GM18508 (cell line): ENCODE results near the gene COL28A1.
"Not testable (repeated sequence)": the region's sequence is repeated elsewhere in the genome, so short reads cannot be mapped to it uniquely, and the experiment has no call there.

Experiments used
- ATAC-seq: cut with Tn5 transposase; IDR thresholded peaks from one replicate; pipeline ENCODE4 v1.9.1; 2021; ENCODE audit warnings: moderate number of reproducible peaks; ENCODE audit not compliant: insufficient read depth, unreplicated experiment

Gene COL28A1

DNA sequence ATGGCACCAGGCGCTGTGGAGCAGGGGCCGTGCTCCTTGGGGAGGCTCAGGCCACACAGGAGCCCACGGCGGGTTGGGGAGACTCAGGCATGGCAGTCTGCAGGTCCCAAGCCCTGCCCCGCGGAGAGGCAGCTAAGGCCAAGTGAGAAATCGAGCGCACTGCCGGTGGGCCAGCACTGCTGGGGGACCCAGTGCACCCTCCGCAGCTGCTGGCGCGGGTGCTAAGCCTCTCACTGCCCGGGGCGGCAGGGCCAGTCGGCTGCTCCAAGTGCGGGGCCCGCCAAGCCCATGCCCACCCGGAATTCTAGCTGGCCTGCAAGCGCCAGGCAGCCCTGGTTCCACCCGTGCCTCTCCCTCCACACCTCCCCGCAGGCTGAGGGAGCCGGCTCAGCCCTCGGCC lies 57.1 kb downstream of the COL28A1 start:
- ATAC-seq = no peak

DNA sequence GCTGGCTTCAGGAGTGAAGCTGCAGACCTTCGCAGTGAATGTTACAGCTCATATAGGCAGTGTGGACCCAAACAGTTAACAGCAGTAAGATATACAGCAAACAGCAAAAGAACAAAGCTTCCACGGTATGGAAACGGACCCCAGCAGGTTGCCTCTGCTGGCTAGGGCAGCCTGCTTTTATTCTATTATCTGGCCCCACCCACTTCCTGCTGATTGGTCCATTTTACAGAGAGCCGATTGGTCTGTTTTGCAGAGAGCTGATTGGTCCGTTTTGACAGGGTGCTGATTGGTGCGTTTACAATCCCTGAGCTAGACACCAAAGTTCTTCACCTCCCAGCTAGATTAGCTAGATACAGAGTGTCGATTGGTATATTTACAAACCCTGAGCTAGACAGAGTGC lies 58.0 kb downstream of the COL28A1 start:
- not testable (repeated sequence) for ATAC-seq

DNA sequence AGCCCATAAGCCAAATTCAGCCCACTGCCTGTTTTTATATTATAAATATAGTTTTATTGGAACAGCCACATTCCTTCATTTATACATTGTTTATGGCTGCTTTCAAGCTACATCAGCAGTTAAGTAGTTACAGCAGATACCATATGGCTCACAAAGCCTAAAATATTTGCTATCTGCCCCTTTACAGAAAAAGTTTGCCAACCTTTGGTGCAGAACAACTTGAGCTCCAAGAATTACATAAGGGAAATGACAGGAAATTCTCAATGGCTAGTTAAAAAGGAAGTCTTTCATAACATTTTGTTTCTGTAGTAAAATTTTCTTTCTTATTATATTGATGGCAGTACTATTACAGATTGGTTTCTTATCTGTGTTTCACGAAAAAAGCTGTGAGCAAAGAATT lies 59.3 kb downstream of the COL28A1 start:
- ATAC-seq = no peak

DNA sequence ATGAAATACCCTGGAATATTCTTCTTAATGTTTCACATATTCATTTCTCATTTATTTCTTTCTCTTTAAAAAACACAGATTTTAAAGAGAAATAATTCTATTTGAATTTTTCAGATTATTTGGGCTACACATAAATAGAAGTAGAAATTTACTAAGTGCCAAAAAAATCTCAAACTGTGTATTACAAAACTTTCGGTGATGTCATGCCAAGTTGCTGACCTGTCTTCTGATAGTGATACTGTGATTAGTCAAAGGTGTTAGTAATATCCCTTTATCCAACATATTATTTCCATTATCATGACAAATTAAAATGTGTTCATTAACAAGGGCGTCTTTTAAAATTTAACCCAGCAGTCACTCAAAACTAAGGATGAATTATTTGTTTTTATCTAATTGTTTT lies 60.1 kb downstream of the COL28A1 start:
- no peak for ATAC-seq

DNA sequence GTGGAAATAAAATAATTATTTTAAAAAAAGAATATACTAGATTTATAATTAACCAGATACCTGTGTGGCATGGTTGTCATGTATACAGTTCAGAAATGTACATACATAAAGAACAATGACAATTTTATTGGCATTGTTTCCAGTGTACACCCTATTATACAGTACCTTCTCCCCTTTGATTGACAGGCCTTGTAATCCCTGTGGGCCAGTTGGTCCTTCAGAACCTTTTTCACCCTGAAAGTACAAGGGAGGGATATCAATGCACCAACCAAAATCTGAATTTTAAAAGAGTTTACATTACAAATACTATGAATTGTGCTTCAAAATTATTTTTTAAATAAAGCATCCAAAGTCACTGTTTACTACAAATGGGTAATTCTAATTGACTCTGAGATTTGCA lies 61.2 kb downstream of the COL28A1 start:
- no peak for ATAC-seq

DNA sequence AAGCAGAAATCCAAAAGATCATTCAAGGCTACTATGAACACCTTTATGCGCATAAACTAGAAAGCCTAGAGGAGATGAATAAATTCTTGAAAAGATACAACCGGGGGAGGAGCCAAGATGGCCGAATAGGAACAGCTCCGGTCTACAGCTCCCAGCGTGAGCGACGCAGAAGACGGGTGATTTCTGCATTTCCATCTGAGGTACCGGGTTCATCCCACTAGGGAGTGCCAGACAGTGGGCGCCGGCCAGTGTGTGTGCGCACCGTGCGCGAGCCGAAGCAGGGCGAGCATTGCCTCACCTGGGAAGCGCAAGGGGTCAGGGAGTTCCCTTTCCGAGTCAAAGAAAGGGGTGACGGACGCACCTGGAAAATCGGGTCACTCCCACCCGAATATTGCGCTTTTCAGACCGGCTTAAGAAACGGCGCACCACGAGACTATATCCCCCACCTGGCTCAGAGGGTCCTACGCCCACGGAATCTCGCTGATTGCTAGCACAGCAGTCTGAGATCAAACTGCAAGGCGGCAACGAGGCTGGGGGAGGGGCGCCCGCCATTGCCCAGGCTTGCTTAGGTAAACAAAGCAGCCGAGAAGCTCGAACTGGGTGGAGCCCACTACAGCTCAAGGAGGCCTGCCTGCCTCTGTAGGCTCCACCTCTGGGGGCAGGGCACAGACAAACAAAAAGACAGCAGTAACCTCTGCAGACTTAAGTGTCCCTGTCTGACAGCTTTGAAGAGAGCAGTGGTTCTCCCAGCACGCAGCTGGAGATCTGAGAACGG lies 70.5 kb downstream of the COL28A1 start:
- not testable (repeated sequence) for ATAC-seq

DNA sequence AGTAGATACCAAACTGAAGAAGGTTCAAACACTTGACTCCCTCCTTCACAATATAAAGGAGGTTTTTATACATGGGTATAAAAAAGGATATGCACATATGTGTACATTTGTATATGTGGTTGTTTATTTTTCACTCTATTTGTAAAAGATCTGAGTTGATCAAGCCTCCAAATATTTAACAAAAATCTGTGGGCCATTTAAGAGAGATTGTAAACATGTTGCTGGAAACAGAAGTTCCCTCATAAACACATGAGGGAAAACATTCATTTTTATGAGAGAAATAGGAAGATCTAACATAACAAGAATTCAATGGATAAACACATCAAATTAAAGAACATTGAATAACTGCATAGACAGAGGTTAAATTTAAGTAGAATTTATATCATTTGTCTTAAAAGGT lies 81.7 kb downstream of the COL28A1 start:
- ATAC-seq = no peak

DNA sequence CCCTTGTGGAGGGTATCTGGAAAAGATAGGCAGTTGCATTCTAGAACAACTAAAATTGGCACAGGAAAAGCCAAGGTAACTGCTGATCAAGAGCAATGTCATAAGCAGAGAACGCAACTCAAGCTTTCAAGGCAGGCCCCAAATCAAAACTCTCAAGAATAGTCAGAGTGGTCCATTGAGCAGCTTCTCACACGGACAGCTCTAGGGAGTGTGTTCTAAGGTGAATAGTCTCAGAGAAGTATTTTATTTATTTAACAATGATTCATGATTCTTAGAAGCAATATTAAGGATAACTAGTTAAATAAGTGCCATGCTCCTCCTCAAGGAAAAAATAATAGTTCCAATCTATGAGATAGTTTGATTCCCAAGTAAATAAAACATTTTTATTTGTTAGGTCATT lies 83.0 kb downstream of the COL28A1 start:
- no peak for ATAC-seq

DNA sequence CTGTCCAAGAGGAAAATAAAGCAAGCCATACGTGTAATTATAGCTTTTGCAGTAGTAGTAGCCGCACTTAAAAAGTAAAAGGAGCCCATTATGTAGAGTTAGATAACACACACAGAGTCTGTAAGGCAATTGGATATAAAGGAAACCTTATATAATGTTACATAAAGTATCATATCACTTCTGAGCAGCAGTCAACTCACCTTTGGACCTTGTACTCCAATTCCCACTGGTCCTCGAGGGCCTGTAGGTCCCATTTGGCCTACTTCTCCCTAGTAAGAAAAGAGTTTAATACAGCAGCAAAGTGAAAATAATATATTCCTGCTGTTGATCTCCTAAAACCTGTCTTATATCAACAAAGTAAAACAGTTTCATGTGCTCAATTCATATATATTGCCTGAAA lies 83.6 kb downstream of the COL28A1 start:
- ATAC-seq = no peak

DNA sequence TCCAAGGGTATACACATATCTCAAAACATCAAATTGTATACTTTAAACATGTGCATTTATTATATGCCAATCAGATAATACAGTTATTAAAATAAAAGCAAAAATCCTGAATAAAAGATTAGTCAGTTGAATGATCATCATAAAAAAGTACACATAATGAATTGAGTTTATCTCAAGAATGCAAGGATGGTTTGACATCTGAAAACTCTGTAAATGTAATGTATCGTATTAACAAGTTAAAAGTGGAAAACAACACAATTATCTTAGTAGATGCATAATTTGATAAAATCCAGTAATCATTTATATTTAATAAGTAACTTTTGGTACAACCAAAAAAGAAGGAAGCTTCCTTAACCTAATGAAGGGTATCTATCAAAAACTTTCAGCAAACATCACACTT lies 86.6 kb downstream of the COL28A1 start:
- no peak for ATAC-seq

DNA sequence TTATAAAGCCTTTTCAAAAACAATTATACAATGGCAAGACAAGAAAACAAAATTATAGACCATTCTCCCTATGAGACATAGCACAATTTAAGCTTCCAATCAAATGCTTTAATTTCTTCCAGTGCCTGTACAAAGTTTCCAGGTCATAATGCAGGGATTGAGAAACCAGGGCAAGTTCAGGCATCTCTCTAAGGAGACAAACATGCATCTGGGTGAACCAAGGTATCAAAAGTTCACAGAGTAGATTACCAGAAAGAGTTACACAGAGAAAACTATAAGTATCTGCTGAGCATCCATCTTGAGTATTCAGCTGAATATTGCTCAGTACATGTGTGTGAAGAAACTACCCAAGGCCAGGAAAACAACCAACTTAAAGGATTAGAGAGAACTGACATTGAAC lies 89.1 kb downstream of the COL28A1 start:
- ATAC-seq = no peak

DNA sequence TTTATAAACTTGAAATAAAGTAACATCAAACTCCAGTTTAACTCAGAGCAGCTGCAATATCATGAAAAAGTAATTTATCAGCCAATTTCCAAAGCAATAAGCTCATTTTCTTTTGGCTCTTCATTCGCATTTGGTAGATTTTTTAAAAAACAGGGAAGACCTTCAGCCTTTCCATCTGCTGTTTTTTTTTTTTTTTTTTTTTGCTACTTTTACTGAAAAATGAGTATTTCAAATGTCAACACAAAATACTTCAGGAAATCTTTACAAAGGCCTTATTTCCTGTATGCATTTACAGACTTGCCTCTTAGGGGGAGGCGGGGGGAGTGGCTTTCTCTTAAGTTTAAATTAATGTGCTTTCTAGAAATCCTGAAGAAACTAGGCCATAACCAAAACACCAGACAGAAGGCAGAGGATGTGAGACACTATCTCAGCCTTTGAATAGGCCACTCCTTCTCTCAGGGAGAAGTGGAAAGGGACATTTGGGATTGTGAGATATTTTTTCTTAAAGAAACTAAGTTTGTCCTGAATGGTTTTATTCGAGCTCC lies 91.8 kb downstream of the COL28A1 start:
- ATAC-seq = no peak

DNA sequence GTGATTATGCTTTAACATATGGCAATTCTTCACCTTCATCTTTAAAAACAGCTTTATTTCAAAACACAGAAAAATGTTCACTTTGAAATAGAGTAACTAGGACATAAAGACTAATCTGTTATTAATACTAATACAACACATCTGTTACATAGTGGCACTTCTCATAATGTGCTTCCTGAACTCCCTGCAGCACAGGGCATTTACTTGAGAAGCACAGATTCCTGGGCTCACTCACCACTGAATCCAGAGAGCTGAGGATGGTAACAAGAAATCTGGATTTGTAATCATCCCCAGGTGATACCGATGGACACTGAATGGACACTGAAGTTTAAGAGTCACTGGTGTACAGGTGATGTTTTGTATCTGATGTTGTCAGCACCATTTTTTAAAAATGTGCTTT lies 96.1 kb downstream of the COL28A1 start:
- no peak for ATAC-seq

DNA sequence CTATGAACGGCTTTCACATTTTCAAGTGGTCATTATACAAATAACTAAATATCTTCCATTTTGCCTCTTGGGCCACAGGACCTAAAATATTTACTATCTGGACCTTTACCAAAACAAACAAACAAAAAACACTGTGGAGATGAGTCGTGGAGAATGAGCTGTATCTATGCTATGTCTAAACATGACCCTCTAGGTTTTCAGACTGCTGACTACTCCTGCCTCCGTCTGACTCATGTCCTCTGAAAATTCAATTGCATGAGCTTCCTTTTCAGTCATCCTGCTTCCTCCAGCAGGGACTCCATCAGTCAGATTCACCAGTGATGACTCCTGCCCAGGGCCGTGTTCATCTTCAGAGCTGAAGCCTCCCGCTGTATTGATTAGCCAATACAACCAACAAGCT lies 96.8 kb downstream of the COL28A1 start:
- no peak for ATAC-seq

DNA sequence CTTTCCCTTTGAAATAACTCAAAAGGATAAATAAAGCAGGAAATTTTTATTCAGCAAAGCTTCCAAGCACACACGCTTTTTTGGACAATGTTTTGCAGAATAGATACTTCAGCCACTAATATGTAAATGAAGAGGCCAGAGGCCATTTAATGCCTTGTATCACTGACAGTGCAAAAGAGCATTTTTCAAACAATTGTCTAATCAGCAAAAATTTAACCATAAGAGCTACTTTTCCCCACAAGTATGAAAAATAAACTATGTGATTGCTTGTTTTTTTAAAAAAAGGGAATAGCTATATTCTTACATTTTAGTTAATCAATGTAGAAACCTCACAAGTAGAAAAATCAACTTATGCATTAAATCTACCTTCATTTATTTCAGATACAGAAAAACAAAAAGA lies 99.7 kb downstream of the COL28A1 start:
- no peak for ATAC-seq

DNA sequence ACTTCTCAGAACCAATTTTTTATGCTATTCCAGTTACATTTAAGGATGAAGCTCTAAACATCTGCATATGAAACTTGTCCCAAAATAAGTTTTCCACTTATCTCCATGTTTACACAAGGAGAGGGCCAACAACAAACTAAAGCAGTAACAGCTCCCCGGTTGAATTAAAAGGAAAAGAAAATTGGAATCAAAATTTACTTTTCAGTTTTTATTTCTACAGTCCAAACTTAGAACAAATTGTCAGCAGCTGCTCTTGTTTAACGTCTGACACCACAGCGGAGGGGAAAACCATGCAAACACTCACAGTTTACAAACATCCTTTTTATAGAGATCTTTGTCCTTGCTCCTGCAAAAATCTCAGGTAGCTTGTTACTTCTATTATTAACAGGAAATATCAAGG lies 101.3 kb downstream of the COL28A1 start:
- no peak for ATAC-seq

DNA sequence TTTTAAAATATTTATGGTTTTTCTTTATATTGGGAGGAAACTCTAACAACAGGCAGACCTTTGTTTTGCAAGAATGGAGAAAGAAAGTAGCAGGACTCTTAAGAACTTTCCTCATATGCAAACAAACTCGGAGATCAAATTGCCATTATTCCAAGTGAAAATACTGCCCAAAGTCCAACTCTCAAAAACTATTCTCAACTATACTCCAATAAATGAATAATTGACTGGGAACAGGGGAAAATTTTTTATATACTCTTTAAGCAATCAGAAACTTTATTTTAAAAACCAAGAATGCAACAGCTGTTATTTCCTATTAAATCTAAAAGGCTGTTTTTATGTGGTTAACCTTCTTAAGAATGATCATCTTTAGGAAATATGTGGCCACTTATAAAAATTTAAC lies 101.9 kb downstream of the COL28A1 start:
- no peak for ATAC-seq

DNA sequence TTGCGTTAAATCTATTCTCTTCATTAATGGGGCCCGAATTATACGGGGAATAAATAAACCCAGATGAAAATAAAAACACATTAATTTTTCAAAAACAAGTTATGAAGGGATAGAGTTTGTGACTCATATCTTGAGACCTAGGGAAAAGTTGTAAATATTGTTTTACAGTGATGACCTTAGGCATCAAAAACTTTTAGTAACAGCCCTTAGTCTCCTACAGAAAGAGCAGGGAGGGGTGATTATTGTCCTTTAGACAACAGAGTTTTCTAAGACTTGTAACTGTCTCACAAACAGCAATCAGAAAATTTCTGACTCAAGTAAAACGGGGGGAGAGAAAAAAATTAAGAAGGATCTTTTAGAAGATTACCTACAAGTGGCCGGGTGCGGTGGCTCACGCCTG lies 102.7 kb downstream of the COL28A1 start:
- no peak for ATAC-seq

DNA sequence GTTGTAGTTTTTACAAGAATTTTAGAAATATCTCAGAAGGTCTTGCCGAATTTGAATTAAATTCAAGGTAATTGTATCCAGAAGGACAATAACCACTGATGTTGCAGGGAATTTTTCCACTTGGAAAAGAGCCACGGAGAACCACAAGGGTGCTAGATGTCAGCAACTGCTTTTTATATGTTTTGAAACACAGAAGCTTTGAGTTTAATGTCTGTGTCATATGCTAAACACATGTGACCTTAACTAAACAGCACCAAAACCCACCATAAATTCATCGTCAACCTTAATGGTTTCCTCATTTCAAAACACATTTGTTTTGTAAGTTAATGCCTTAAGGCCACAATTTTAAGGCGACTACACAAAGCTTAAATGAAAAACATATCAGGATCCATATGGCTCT lies 106.9 kb downstream of the COL28A1 start:
- ATAC-seq = no peak

DNA sequence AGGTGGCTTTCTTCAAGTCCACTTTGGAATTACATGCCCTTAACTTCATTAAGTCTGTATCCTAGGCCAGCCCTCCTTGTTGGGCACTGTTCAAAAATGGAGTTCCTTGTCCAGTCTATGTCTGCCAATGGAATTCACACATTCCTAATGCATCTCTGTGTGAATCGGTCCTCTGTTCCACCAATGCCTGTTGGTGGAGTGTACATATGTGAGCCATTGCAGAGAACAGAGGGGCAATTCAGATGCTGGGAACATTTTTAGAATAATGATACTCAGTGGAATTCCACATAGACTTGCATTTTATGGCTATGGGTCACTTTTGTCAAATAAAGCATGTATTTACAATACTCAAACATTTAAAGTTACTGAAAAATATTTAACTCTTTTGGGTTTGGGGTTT lies 108.3 kb downstream of the COL28A1 start:
- no peak for ATAC-seq

DNA sequence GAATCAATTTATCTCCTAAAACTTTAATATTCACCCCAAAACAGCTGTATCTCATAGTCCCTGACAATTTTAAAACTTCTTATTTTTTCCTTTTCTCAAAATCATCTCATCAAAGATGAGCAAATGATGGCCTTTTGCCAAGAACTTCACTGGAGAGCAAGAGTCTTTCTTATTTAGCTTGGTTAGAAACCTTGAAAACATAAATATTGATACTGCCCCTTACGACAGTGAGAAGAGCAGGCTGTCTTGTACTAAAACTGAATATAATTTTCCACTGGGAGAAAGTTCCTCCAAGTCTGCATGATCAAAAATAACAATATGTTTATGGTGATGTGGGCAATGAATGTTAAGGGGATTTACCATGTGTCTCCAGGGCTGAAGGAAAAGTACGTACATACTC lies 109.0 kb downstream of the COL28A1 start:
- no peak for ATAC-seq

DNA sequence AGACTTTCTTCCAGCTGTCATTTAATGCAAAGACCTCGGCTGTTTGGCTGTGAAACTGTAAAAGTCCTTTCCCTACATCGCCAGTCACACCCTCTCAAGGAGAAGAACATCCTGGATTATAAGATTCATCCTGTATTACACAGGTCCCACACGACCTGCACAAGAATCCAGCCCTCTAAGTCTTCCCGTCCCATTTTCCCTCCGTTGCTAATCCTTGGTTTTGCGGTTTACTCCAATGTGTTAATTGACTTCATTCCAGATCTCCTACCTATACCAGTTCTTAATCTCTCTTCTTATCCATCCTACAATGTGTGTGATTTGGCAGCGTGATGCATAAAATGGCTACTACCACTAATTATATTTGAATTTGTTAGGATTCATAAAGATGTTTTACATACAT lies 110.4 kb downstream of the COL28A1 start:
- ATAC-seq = no peak
